ENCODE data around the gene MOSPD3. TPM values are rescaled to one million over a fixed set of nuclear protein-coding genes. Genes with fewer than 3 reads are reported as not detected.
A peak's percentile ranks its signal among the peaks of the same experiment; 100 is the strongest.

MOSPD3 gene
- polyA plus RNA-seq, 1 donor from 2014 or later, result 27.9 TPM

- Histone ChIP-seq H2AFZ (ENCODE audit: low read depth, low read length) (no peak overlapping the region), H3F3A (ENCODE audit: insufficient read depth, low read length, poor library complexity, severe bottlenecking) (no peaks in the 10 kb centered on the region), H3K36me3 (ENCODE audit: insufficient read depth, low read length) (no peaks in the 10 kb centered on the region), H3K9ac (ENCODE audit: low read length) (no peak overlapping the region), H3K79me2 (replicated peaks; ENCODE audit: insufficient read depth, low read length) (no peaks in the 10 kb centered on the region), H3K27ac (ENCODE audit: low read length) (no peak overlapping the region), H3K4me3 (ENCODE audit: low read length) (no peak overlapping the region), H4K20me1 (ENCODE audit: insufficient read depth) (no peaks in the 10 kb centered on the region), H3K4me2 (ENCODE audit: low read length) (no peak overlapping the region), H3K9me3 (ENCODE audit: low read length) (no peaks in the 10 kb centered on the region), H3K27me3 (ENCODE audit: insufficient read depth, low read depth, low read length) (no peaks in the 10 kb centered on the region), H3K9me2 (ENCODE audit: insufficient read depth, low read length) (no peaks in the 10 kb centered on the region)
- TF ChIP-seq TAF1 (IDR thresholded peaks at IDR 0.05; ENCODE audit: low read depth), result no peak
Measured at GRCh38 chr7:100623951-100624824, 11.8 kb downstream of the MOSPD3 start.

GRCh38 chr7:100626055-100626454 is 13.7 kb downstream of the MOSPD3 start:
- Histone ChIP-seq H3K79me2 (replicated peaks; ENCODE audit: insufficient read depth, low read length) (no peaks in the 10 kb centered on the region), H3K4me2 (ENCODE audit: low read length) (no peak overlapping the region), H3K27ac (ENCODE audit: low read length) (no peak overlapping the region), H3K9ac (ENCODE audit: low read length) (no peak overlapping the region), H3K27me3 (ENCODE audit: insufficient read depth, low read depth, low read length) (no peaks in the 10 kb centered on the region), H2AFZ (ENCODE audit: low read depth, low read length) (no peak overlapping the region), H3K36me3 (ENCODE audit: insufficient read depth, low read length) (no peaks in the 10 kb centered on the region), H3K9me2 (ENCODE audit: insufficient read depth, low read length) (no peaks in the 10 kb centered on the region), H3K4me3 (ENCODE audit: low read length) (peak overlapping the region; percentile 59), H3F3A (ENCODE audit: insufficient read depth, low read length, poor library complexity, severe bottlenecking) (no peaks in the 10 kb centered on the region), H3K9me3 (ENCODE audit: low read length) (no peaks in the 10 kb centered on the region), H4K20me1 (ENCODE audit: insufficient read depth) (no peaks in the 10 kb centered on the region)
- no peak for TF ChIP-seq POLR2AphosphoS5 (IDR thresholded peaks at IDR 0.05)
- TF ChIP-seq CTCF (IDR thresholded peaks at IDR 0.05; ENCODE audit: poor library complexity, severe bottlenecking), result no peak
- TF ChIP-seq SMC3 (conservative IDR thresholded peaks at IDR 0.05; ENCODE audit: poor library complexity), result no peak
- no peak for TF ChIP-seq EZH2 (IDR thresholded peaks at IDR 0.05; ENCODE audit: borderline replicate concordance, insufficient read depth, low read length, poor library complexity, severe bottlenecking)
- TF ChIP-seq REST (IDR thresholded peaks at IDR 0.05; ENCODE audit: borderline replicate concordance), result no peak
- no peak for TF ChIP-seq MXI1 (conservative IDR thresholded peaks at IDR 0.05; ENCODE audit: poor library complexity, severe bottlenecking)
- no peak for TF ChIP-seq RAD21 (conservative IDR thresholded peaks at IDR 0.05)
- no peak for TF ChIP-seq EP300 (conservative IDR thresholded peaks at IDR 0.05; ENCODE audit: poor library complexity, severe bottlenecking)
- TF ChIP-seq TAF1 (IDR thresholded peaks at IDR 0.05; ENCODE audit: low read depth), result no peak
